GOT3 (cell line): ENCODE data around the gene RAB43.
"Not testable (repeated sequence)": the region's sequence is repeated elsewhere in the genome, so short reads cannot be mapped to it uniquely, and the experiment has no call there.

ENCODE experiments used
- DNase-seq: peaks from one replicate; lab custom pipeline; 2025; ENCODE audit warnings: mixed read lengths; lab: John Stamatoyannopoulos, UW

The RAB43 gene

GRCh38 chr3:129121792-129122411 lies at the start of gene RAB43:
Gene RAB43, minus strand, starts transcription at chr3:129121804. Its CDS starts 315 bp downstream, at chr3:129121489.
- DNase-seq = peak; percentile 35

- no peak for DNase-seq
Measured at GRCh38 chr3:129166579-129167332, 45.2 kb upstream of the RAB43 start.

GRCh38 chr3:129165594-129165993 lies 44.0 kb upstream of the RAB43 start:
- not testable (repeated sequence) for DNase-seq

- DNase-seq = no peak
Measured at GRCh38 chr3:129164500-129164899, 42.9 kb upstream of the RAB43 start.

- DNase-seq = no peak
Measured at GRCh38 chr3:129162729-129163579, 41.4 kb upstream of the RAB43 start.

DNA sequence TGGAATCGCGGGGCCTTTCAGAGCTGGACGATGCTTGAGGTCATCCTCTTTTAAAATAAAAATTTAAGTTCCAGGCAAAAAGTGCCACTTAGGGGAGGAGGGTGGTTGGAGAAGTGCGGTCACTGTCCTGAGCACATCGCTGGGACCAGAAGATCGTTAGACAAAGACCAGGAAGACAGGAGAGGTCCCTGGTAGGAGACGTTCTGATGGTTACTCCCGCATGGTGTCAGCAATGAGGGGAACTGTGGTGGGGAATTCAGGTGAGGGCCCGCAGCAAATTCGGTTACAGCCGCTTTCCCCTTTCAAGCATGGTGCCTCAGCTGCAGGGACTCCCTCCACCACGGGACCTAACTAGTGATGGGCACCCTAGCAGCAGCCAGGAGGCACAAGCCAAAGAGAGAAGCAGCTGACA lies 40.3 kb upstream of the RAB43 start:
- no peak for DNase-seq

DNA sequence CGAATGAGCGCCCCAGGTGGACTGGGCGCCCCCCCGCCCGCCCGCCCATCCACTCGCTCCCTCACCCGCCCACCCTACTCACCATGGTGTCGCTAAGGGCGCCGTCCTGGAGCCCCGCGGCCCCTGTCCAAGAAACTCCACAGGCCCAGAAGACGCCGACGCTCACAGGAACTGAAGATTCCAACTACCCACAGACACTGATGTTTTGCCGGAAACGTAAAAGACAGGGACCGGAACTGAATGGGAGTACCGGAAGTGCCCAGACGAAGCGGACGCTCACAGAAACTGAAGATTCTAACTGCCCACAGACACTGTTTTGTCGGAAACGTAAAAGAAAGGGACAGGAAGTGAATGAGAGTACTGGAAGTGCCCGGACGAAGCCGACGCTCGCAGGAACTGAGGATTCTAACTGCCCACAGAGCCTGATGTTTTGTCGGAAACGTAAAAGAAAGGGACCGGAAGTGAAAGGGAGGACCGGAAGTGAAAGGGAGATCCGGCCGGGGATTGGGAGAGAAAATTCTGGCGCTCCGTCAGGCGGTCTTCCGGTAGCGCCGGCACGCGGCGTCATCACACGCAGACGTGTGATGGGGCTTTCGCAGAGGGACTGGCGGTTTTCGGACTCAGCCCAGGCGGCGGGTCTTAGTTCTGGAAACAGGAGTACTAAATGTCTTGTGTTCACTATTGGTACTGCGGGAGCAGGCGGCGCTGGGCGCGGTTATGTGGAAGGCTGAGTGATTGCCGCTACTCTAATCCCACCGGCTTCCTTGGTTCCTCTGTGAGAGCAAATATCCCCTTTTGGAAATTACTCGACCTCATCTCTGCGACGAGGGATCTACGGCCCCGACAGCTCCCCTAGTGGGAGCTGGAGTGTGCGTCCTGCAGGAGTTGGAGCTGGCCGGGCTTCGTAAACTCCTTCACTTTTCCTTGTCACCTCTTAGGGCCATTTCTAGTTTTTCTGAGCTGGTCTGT lies 39.6 kb upstream of the RAB43 start, which contains the start of gene ISY1:
ISY1 (minus strand) TSS at position 173 of the 969 bp plus-strand sequence; CDS start at position 85, 88 bp downstream.
- DNase-seq = peak; percentile 86

GRCh38 chr3:129144786-129145185 lies 23.2 kb upstream of the RAB43 start:
- DNase-seq = no peak

DNA sequence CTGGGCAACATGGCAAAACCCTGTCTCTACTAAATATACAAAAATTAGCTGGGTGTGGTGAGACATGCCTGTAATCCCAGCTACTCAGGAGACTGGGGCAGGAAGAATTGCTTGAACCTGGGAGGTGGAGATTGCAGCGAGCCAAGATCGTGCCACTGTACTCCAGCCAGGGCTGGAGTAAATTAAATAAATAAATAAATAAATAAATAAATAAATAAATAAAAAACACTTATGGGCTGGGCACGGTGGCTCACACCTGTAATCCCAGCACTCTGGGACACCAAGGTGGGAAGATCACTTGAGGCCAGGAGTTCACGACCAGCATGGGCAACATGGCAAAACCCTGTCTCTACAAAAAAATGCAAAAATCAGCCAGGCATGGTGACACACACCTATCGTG lies 19.4 kb upstream of the RAB43 start:
- not testable (repeated sequence) for DNase-seq

DNA sequence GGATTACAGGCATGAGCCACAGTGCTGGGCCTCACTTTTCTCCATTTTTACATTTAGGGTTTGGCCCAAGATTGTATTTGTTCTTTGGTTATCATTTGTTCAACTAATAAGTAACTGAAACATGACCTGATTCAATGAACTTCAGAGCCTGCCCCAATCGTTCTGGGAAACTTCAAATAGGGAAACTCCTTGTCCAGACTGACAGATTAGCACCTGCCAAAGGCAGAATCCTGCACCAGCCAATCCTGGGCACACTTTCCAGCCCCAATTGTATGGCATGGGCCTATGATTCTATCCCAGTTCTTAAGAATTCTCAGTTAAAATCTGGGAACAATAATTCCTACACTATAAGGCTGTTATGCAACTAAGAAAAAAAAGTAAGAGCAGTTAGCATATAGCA lies 18.3 kb upstream of the RAB43 start:
- no peak for DNase-seq

DNA sequence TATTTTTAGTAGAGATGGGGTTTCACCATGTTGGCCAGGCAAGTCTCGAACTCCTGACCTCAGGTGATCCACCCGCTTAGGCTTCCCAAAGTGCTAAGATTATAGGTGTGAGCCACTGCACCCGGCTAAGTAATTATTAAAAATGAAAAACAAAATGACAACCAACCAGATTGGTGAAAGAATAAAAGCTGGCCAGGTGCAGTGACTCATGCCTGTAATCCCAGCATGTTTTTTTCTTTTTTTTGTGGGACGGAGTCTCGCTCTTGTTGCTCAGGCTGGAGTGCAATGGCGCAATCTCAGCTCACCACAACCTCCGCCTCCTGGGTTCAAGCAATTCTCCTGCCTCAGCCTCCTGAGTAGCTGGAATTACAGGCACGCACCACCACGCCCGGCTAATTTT lies 14.7 kb upstream of the RAB43 start:
- DNase-seq = not testable (repeated sequence)

DNA sequence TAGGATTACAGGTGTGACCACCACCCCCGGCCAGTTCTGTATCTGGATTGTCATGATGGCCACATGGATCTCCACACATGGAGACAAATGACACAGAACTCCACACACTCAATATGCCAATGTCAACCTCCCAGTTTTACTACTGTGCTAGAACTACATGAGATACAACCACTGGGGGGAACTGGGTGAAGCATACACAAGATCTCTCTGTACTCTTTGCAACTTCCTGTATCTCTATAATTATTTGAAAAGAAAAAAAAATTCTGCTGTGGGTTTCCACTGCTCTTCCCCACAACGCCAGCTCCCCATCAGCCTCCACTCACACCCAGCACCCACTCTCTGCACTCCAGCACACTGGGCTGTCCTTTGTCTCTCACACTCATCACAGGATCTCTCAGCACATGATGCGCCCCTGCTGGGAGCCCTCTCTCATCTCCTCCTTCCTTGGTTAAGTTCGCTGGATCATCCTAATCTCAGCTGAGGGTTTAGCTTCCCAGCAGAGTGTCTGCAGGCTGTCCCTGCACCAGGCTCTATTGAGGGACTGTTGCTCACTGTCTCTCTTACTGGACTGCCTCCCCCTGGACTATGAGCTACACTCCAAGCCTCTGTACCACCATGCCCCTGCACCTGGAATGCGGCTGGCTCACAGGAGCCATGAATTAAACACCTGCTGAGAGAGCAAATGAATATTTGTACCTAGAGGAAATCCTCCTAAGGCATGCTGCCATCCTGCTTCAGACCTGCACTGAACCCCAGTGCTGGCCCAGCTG lies 10.7 kb upstream of the RAB43 start:
- DNase-seq = no peak

DNA sequence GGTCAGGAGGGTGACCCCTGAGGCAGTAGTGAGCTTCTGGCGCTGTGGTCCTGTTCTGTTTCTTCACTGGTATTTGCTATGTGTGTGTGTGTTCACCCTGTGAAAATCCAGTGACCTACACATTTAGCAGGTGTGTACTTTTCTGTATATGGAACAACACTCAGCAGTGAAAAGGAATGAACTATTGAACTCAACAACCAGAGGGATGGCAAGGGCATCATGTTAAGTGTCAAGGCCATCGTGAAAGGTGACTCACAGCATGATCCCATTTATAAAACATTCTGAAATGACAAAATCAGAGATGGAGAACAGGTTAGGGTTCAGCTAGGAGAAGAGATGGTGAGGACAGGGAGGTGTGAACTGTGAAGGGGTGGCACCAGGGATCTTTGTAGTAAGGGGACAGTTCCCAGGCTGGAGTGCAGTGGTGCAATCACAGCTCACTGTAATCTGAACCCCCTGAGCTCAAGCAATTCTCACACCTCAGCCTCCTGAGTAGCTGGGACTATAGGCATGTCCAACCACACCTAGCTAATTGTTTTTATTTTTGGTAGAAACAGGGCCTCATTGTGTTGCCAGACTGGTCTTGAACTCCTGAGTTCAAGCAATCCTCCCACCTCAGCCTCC lies 10.0 kb upstream of the RAB43 start:
- no peak for DNase-seq

DNA sequence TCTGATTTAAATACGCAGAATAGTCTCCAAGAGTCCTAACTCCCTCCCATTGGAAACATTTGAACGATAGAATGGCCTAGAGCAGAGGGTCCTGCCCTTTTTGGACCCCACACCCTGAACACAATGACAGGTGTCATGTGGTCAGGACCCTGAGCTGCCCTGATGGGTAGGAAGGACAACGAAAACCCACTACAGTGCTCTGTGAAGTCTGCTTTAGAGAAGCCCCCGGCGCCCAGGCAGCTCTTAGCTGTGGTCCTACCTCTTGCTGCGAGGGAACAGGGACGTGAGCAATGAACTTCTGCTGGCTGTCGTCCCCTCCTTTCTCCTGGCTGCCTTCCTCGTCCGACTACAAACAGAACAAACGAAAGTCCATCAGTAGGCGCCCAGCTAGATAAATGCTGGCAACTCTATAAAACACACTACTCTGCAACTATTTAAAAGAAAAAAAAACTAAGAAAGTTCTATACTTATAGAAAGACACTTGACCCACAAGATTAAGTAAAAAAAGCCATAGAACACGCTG lies 8.7 kb upstream of the RAB43 start:
- DNase-seq = no peak

- DNase-seq = no peak
Measured at GRCh38 chr3:129128357-129129155, 7.0 kb upstream of the RAB43 start.

DNA sequence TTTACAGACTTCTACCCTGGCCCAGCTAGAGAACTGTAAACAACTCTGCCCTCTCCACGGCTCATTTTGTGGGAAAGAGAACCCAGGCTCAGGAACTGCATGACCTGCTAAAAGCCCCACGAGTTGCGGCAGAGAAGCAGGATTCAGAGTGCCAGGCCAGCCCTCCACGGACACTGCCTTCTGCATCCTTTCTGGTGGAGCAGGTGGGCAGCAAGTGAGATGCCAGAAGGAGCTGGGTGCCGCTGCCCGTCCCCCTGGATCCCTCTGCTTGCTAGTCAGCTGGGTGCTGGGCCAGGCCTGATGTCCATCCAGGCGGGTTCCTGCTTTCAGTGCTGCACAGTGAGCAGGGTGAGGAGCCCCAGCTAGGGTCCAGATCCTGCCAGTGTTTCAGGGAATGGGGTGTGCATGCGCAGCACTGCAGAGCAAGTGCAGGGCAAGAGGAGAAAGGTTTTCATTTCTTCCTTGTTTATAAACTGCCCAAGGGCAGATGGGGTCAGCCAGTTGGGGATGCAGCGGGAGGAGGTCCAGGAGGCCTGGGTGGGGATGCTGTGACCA lies 5.2 kb upstream of the RAB43 start:
- no peak for DNase-seq

DNA sequence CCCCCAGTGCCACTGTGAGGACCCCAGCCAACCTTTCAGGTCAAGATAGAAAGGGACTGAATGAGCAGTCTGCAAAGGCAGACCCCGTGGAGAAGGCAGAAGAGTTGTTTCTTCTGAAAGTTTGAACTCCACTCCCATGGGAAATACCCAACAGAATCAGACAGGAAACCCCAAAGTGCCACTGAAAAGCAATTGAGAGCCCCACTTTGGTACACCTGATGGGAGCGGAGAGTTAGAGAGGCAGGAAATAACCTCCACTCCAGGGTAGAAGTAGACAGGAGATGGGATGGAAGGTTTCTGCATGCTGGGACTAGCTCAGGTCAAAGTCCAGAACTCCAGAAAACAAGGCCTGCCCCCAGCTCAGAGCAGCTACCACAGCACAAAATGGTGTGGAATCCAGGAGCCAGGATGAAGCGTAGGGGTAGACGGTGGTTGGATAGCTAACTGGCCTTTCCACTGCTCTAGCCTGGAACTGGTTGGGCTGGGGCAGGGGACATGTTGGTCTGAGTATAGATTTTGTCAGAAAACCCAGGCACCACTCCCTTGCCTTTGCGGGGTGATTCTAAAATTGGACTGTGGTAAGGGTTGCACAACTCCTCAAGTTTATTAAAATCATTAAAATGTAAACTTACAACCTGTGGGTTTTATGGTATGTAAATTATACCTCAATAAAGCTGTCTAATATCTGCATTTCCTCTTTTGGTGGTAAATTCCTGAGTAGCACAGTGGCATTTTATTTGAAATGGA lies 1.9 kb upstream of the RAB43 start:
- DNase-seq = no peak

GRCh38 chr3:129122412-129123011 lies 908 bp upstream of the RAB43 start:
- DNase-seq = no peak
